ENCODE measurements around the gene SNTG2.

SNTG2 gene

DNA sequence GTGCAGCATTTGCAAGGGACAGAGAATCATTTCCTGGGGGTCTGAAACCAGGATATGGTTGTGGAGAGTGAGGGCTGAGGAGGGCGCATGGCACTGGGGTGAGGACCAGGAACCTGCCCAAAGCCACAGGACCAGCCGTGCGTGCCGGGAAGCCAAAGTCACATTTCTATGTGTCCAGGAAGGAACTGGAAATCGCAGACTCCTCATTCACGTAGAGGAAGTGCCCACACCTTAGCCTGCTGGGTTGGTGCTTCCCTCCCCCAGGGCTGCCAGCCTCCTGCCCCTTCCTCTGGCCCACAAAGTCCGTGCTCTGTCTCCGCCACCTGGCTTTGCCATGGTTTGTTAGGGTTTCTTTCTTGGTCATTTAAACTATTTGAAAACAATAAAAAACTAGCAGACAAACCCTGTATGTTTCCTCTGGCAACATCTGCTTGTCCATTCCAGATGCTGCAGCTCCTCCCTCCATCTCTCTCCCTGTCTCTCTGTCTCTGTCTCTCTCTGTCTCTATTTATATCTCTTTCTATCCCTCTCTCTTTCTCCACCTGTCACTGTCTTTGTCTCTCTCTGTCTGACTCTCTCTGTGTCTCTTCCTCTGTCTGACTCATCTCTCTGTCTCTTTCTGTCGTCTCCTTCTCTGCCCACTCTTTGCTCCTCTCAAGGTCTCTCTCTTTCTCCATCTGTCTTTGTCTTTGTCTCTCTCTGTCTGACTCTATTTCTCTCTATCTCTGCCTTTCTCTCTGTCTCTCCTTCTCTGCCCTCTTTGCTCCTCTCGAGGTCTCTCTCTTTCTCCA is 299.4 kb downstream of the SNTG2 start:
- FAIRE-seq, result no peak

GRCh38 chr2:1251520-1251919 is 300.9 kb downstream of the SNTG2 start:
- FAIRE-seq, result no peak

DNA sequence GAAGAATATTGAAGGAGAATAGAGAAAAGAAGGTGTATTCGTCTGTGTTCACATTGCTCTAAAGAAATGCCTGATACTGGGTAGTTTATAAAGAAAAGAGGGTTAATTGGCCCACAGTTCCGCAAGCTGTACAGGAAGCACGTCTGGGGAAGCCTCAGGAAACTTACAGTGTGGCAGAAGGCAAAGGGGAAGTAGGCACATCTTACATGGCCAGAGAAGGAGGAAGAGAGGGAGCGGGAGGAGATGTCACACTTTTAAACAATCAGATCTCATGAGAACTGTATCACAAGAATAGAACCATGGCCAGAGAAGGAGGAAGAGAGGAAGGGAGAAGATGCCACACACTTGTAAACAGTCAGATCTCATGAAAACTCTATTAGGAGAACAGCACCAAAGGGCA is 303.0 kb downstream of the SNTG2 start:
- FAIRE-seq, result no peak

DNA sequence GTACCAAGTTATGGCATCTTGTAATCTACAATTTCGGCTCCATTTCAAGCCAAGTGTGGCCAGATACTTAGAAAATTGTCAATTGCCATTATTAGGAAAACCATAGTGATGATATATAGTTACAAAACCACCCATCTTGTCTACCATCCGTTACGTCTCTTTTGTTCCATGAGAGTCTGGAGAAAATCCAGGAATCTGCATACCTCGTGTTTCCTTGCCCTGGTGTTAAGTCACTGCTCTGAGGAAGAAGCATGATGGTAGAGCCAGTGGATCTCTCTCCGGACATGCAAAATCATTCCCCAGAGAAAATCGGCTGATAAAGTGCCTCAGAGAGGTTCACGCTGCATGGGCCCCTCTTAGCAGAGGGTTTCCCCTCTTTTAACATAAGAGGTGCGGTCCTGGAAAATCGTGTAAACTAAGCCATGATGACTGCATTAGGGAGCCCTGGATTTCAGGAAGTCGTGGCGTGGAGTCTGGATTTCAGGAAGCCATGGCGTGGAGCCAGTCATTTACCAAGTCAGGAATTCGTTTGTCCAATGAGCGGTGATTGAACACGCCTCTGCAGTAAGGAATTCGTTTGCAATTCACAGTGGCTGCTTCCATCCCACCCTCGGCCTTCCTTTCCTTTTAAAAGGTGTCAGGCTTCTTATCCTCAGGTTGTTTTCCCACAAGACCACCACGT is 304.2 kb downstream of the SNTG2 start:
- FAIRE-seq, result no peak

DNA sequence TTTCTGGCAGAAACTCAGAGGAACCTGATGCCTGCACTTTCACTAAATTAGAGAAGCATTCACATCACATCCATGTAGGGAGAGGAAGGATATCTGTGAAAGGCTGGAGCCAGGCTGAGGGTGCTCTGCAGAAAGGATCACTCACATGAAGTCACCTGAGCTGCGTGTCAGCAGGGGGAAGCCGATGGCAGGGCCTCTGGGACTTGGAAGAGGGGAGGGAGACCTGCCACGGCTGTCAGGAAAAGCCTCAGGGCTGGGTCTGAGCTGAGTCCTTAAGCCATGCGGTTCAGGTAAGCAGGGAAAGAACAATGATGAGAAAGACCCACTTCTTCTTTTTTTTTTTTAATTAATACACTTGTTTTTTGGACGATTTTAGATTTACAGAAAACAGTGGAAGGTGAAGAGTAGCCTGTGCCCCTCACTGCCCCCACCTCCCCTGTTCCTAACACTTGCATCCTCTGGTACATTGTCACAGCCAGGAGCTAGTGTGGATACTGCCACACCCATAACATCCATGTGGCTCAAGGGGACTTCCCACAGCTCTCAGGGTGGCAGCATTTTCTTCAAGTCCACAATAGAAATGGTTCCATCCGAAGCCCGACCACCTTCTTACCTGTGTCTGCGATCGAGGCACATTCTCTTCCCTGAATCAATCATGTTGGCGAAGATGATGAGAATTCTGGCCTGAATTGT is 306.1 kb downstream of the SNTG2 start:
- no peak for FAIRE-seq

DNA sequence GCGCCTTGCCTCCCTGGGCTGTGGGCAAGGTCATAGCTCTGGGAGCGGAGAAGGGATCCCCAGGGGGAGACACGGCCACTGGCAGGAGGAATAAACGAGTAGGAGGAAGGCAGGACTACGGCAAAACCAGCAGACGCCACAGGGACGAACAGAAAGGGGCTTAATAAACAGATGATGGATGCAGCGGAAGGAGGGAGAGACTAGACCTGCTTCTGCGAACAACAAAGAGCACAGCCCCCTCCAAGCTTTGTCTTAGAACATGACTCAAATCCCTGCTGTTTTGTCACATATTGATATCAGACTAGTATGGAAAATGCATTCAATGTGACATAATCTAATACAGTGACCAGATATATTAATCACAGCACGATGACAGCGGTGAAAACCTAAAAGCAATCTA is 306.7 kb downstream of the SNTG2 start:
- FAIRE-seq, result no peak

- no peak for FAIRE-seq
Observed at GRCh38 chr2:1259746-1260145, 309.1 kb downstream of the SNTG2 start.

GRCh38 chr2:1262609-1263008 is 312.0 kb downstream of the SNTG2 start:
- no peak for FAIRE-seq

- FAIRE-seq, result no peak
Observed at GRCh38 chr2:1265454-1265853, 314.8 kb downstream of the SNTG2 start.

DNA sequence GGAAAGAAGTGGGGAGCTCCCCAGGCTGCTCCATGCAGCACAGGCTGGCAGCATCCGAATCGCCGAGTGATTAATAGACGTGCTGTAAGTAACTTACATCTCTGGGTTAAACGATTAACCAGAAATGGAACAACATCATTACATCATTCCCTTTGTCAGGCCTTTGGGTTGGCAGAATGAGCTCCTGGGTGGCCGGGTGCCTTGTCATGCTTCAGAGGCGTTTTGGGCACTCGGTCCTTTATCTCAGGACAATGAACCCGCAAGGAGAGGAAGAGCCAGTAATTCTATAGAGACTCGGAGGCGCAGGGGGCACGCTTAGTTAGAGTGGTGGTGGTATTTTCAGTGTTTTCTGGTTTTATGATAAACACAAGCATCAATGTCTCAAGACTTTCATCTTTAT is 315.7 kb downstream of the SNTG2 start:
- no peak for FAIRE-seq

GRCh38 chr2:1268034-1268433 is 317.4 kb downstream of the SNTG2 start:
- no peak for FAIRE-seq

GRCh38 chr2:1269812-1270211 is 319.2 kb downstream of the SNTG2 start:
- FAIRE-seq, result no peak

GRCh38 chr2:1272835-1273234 is 322.2 kb downstream of the SNTG2 start:
- no peak for FAIRE-seq

- no peak for FAIRE-seq
Observed at GRCh38 chr2:1277634-1278033, 327.0 kb downstream of the SNTG2 start.

GRCh38 chr2:1278125-1278524 is 327.5 kb downstream of the SNTG2 start:
- FAIRE-seq, result no peak

GRCh38 chr2:1278861-1279260 is 328.2 kb downstream of the SNTG2 start:
- no peak for FAIRE-seq

DNA sequence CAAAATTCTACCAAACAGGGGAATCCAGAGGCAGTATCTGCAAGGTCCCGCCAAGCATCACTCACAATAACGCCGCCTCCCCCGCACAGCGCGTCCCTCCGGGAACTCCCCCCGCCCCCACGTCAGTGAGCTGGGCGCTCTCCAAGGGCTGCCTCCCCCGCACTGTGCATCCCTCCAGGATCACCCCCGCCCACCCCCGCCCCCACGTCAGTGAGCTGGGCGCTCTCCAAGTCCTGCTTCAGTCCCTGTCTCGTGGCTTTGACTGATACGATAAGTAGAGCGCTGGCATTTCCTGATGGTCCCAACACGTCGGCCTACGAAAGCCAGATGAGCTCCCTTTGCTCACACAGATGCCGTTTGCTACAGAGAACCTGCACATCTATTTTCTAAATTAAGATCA is 331.9 kb downstream of the SNTG2 start:
- FAIRE-seq, result no peak

- FAIRE-seq, result no peak
Observed at GRCh38 chr2:1283020-1283801, 332.6 kb downstream of the SNTG2 start.

GRCh38 chr2:1283871-1284270 is 333.2 kb downstream of the SNTG2 start:
- FAIRE-seq, result no peak

DNA sequence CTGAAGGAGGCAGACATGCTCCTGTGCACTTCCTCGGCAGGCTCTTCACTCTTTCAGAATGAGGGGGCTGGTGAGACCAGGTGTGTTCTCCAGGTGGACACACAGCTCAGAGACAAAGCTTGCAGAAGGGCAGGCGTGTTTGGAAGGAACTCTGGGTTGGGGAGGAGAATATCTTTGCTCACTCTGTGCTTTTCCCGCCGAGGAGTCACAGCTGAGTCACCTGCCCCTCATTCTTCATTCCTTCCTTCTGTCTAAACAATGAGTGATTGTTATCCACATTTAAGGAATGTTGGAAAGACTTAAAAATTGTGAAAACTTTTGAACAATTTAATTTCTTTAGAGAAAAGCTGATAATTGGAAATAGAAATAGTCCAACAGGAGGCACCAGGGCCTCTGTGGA is 336.3 kb downstream of the SNTG2 start:
- FAIRE-seq, result no peak

DNA sequence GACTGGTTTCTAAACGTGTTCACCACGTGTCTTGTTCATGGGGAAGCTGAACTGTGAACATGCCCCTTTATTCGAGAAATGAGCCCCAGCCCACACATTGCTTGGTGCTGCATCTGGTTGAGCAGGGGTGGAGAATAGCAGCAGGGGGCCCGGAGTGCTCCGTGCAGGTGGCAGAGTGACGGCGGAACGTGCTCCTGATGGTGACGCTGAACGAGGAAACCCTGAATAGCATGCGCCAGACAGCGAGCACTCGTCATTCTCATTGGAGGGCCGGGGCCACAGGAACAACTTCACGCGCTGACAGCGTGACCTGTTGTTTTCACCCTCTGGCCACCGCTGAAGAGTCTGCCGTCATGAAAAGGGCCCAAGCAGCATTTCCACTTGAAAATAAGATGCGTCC is 336.8 kb downstream of the SNTG2 start:
- FAIRE-seq, result no peak

DNA sequence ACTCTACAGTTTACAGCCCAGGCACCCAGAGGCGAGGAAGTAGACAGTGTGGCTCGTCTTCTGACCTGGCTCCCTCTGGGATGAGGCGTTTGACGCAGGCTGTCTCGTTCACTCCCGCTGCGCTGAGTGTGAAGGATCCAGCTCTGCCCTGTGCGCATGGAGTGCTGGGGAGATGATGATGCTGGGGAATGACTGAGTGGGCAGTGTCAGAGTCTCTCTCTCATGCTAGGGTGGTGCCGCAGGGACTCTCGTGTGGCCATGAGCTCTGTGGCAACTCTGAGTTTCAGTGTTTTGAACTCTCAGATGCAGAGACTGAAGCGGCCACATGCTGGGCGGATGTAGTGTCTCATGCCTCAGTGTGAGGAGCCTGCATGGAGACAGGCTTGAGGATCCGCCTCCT is 344.3 kb downstream of the SNTG2 start:
- FAIRE-seq, result no peak

- FAIRE-seq, result no peak
Observed at GRCh38 chr2:1295740-1296139, 345.1 kb downstream of the SNTG2 start.
